ENCODE data around the gene SNED1. TPM values are rescaled to one million over a fixed set of nuclear protein-coding genes. Genes with fewer than 3 reads are reported as not detected.

The SNED1 gene
- total and polyA plus RNA-seq, 9 of the 15 experiments (the other 6 are each of a cell fraction or from before 2014, with no cell fraction given): 0.03 to 0.07 (median 0.05) TPM; not detected in 5

GRCh38 chr2:240986787-240987411, 11.5 kb upstream of the SNED1 start:
- FAIRE-seq (no peak), DNase-seq (ENCODE audit: extremely low read depth in 1 of 4, low spot score in 3 of 4) (no peak), ATAC-seq (no peak)
- ChIA-PET POLR2A (no interaction called here), CTCF (ENCODE audit: low intra/inter-chr PET ratio) (interaction anchor here (0.6 kb wide), 1 partner anchor 355 kb away, joined by 3 read pairs; no protein-coding TSS in a partner anchor)
- Histone ChIP-seq H3K4me1 (replicated peaks in 1 of 2; ENCODE audit: control insufficient read depth in 2 of 2, insufficient read depth in 2 of 2, low read length in 2 of 2) (peaks cover 0 to 7% of the 10 kb centered on the region in 2 experiments; a peak in 2 of 5 replicates), H3K4me2 (ENCODE audit: insufficient read depth, low read length) (no peak overlapping the region), H3K9ac (ENCODE audit: insufficient read depth in 1 of 2, low read depth in 2 of 2, low read length in 2 of 2) (no peak overlapping the region), H3K27me3 (ENCODE audit: control insufficient read depth in 2 of 2, insufficient read depth in 2 of 2, low read length in 2 of 2) (peaks cover 0 to 33% of the 10 kb centered on the region in 2 experiments; a peak in 2 of 5 replicates), H3K4me3 (no peak overlapping the region), H3K36me3 (ENCODE audit: control insufficient read depth, insufficient read depth, low read length) (no peaks in the 10 kb centered on the region), H3K9me1 (ENCODE audit: control insufficient read depth, insufficient read depth, low read length) (no peaks in the 10 kb centered on the region), H3K79me2 (ENCODE audit: control insufficient read depth, insufficient read depth, low read length) (no peaks in the 10 kb centered on the region), H4K20me1 (replicated peaks; ENCODE audit: control insufficient read depth, insufficient read depth, low read length) (0 out of 2 replicates have a peak, but pooled peaks cover 8% of the 10 kb centered on the region), H3K9me3 (replicated peaks; ENCODE audit: control insufficient read depth, insufficient read depth, low read depth, low read length) (no peaks in the 10 kb centered on the region), H2AFZ (ENCODE audit: low read depth, low read length) (no peak overlapping the region), H3K27ac (ENCODE audit: extremely low read depth, low read depth, low read length) (no peak overlapping the region)
- in situ Hi-C loops (cut with MboI): no loop called here
- 1% methylated on average over 11 of the region's 11 CpGs for WGBS (ENCODE audit: insufficient coverage, low coverage, missing lambda C conversion rate)
- BruUV-seq (replicated peaks): no TSS peak
- intact Hi-C loops (cut with micrococcal nuclease): no loop called here
- TF ChIP-seq HBP1 (CRISPR knock-in tag; IDR thresholded peaks at IDR 0.05): no peak
- TF ChIP-seq NFIX (CRISPR knock-in tag; IDR thresholded peaks at IDR 0.05; ENCODE audit: low read depth): no peak
- TF ChIP-seq PTRF (tag; IDR thresholded peaks at IDR 0.05): no peak
- TF ChIP-seq RHOXF2B (CRISPR knock-in tag; conservative IDR thresholded peaks at IDR 0.05): no peak
- TF ChIP-seq TSC22D4 (tag; IDR thresholded peaks at IDR 0.05): no peak
- no peak for TF ChIP-seq ZNF507 (tag; conservative IDR thresholded peaks at IDR 0.05)
- no peak for TF ChIP-seq IRF9 (tag; IDR thresholded peaks at IDR 0.05)
- no peak for TF ChIP-seq ZNF436 (CRISPR knock-in tag; IDR thresholded peaks at IDR 0.05)
- no peak for TF ChIP-seq HDAC6 (IDR thresholded peaks at IDR 0.05; ENCODE audit: low read depth, low read length)
- TF ChIP-seq PHF20 (IDR thresholded peaks at IDR 0.05; ENCODE audit: partially characterized antibody): no peak
- TF ChIP-seq ZNF766 (CRISPR knock-in tag; conservative IDR thresholded peaks at IDR 0.05): no peak
- TF ChIP-seq ZBTB1 (CRISPR knock-in tag; IDR thresholded peaks at IDR 0.05; ENCODE audit: borderline replicate concordance, low read depth): no peak
- no peak for TF ChIP-seq BHLHE40 (IDR thresholded peaks at IDR 0.05; ENCODE audit: low read length)
- no peak for TF ChIP-seq PRDM10 (IDR thresholded peaks at IDR 0.05; ENCODE audit: partially characterized antibody)
- no peak for TF ChIP-seq TCF7L2 (IDR thresholded peaks at IDR 0.05; ENCODE audit: low read depth, low read length)
